IMR-90 (cell line): ENCODE results near the gene JAKMIP2. TPM values are rescaled to one million over a fixed set of nuclear protein-coding genes. Genes with fewer than 3 reads are reported as not detected.

ENCODE experiments used
- ATAC-seq: fragments of 200-7000 bp; cut with Tn5 transposase; 2 replicates; pipeline ENCODE4 v1.9.1; 2020; ENCODE audit warnings: low read depth, mild to moderate bottlenecking, moderate library complexity
- BruUV-seq: library from RNA; stranded (reverse); fragments of 400-500 nt; replicated peaks from 2 replicates; lab custom pipeline; 2021; lab: Mats Ljungman, UMichigan
- CTCF ChIA-PET: fragments of 300-600 bp; formaldehyde crosslinking; extraction: SDS; loops from one replicate; lab custom pipeline; 2021; ENCODE audit warnings: antibody characterized with exemption; lab: Yijun Ruan, JAX
- POLR2A ChIA-PET: fragments of 300-600 bp; sonication (Branson Sonifier 250); formaldehyde crosslinking; loops from one replicate; lab custom pipeline; 2022; ENCODE audit warnings: antibody characterized with exemption; ENCODE audit not compliant: unreplicated experiment; lab: Charles Lee
- DNase-seq: peaks from one replicate; pipeline ENCODE4 v3.0.0; 2013
- H2AFZ ChIP-seq: replicated peaks from 2 replicates; pipeline ENCODE3; 2013; ENCODE audit warnings: low read length, mild to moderate bottlenecking; ENCODE audit not compliant: poor library complexity
- H2AK5ac ChIP-seq: 2 replicates; pipeline ENCODE4 v1.6.1; 2013; ENCODE audit warnings: low read depth, low read length, inconsistent platforms
- H2AK9ac ChIP-seq: replicated peaks from 2 replicates; pipeline ENCODE3; 2013; ENCODE audit warnings: mild to moderate bottlenecking, low read depth, low read length, moderate library complexity; ENCODE audit not compliant: poor library complexity
- H2BK120ac ChIP-seq: 2 replicates; pipeline ENCODE4 v1.6.1; 2013; ENCODE audit warnings: low read depth, low read length, inconsistent platforms
- H2BK15ac ChIP-seq: 3 replicates; pipeline ENCODE4 v1.6.1; 2013; ENCODE audit warnings: low read depth, low read length, inconsistent platforms
- H2BK20ac ChIP-seq: 2 replicates; pipeline ENCODE4 v1.6.1; 2013; ENCODE audit warnings: low read depth, mild to moderate bottlenecking, inconsistent platforms, low read length, moderate library complexity
- H2BK5ac ChIP-seq: 2 replicates; pipeline ENCODE4 v1.6.1; 2013; ENCODE audit warnings: mild to moderate bottlenecking, low read depth, low read length, inconsistent platforms; ENCODE audit not compliant: poor library complexity, severe bottlenecking
- H3K14ac ChIP-seq: replicated peaks from 2 replicates; pipeline ENCODE4 v1.6.1; 2013; ENCODE audit warnings: low read depth, low read length, inconsistent platforms
- H3K18ac ChIP-seq: 2 replicates; pipeline ENCODE4 v1.6.1; 2013; ENCODE audit warnings: low read depth, low read length, control low read depth
- H3K23ac ChIP-seq: 2 replicates; pipeline ENCODE4 v1.6.1; 2013; ENCODE audit warnings: low read depth, low read length, inconsistent platforms
- H3K27ac ChIP-seq: 2 replicates; pipeline ENCODE4 v1.5.1; 2013; ENCODE audit warnings: mild to moderate bottlenecking, control low read depth, low read length; ENCODE audit not compliant: insufficient read depth
- H3K27me3 ChIP-seq: 2 replicates; pipeline ENCODE4 v1.6.1; 2013; ENCODE audit warnings: low read length; ENCODE audit not compliant: control insufficient read depth, insufficient read depth
- H3K36me3 ChIP-seq: 2 replicates; pipeline ENCODE4 v1.6.1; 2013; ENCODE audit warnings: low read length, mixed read lengths; ENCODE audit not compliant: control insufficient read depth, insufficient read depth
- H3K4ac ChIP-seq: 2 replicates; pipeline ENCODE4 v1.6.1; 2013; ENCODE audit warnings: low read depth, low read length, inconsistent platforms
- H3K4me1 ChIP-seq: 2 replicates; pipeline ENCODE4 v1.6.1; 2013; ENCODE audit warnings: low read length, mixed read lengths; ENCODE audit not compliant: control insufficient read depth, insufficient read depth
- H3K4me2 ChIP-seq: 2 replicates; pipeline ENCODE4 v1.6.1; 2013; ENCODE audit warnings: low read depth, mild to moderate bottlenecking, control low read depth, low read length, moderate library complexity
- H3K4me3 ChIP-seq: 2 replicates; pipeline ENCODE4 v1.5.1; 2013; ENCODE audit warnings: low read depth, mild to moderate bottlenecking, control low read depth, low read length, moderate library complexity; ENCODE audit not compliant: insufficient read depth
- H3K56ac ChIP-seq: 2 replicates; pipeline ENCODE4 v1.6.1; 2013; ENCODE audit warnings: low read length, inconsistent platforms; ENCODE audit not compliant: insufficient read depth; ENCODE audit errors: extremely low read depth
- H3K79me1 ChIP-seq, 2 experiments: 2 replicates each; pipeline ENCODE4 v1.6.1; 2013; ENCODE audit warnings: low read length in 2 of 2, inconsistent platforms in 1 of 2, low read depth in 1 of 2
- H3K9ac ChIP-seq: 2 replicates; pipeline ENCODE4 v1.6.1; 2013; ENCODE audit warnings: low read depth, low read length, control low read depth
- H3K9me1 ChIP-seq: 2 replicates; pipeline ENCODE4 v1.6.1; 2013; ENCODE audit warnings: low read length, inconsistent platforms; ENCODE audit not compliant: insufficient read depth
- H3K9me3 ChIP-seq: 2 replicates; pipeline ENCODE4 v1.6.1; 2013; ENCODE audit warnings: low read length; ENCODE audit not compliant: control insufficient read depth, insufficient read depth
- H4K20me1 ChIP-seq: 2 replicates; pipeline ENCODE4 v1.6.1; 2013; ENCODE audit warnings: low read length, inconsistent platforms; ENCODE audit not compliant: insufficient read depth
- H4K5ac ChIP-seq: 2 replicates; pipeline ENCODE4 v1.6.1; 2013; ENCODE audit warnings: mild to moderate bottlenecking, low read depth, low read length, control low read depth
- H4K8ac ChIP-seq, 2 experiments: 2 replicates each; pipeline ENCODE4 v1.6.1; 2013; ENCODE audit warnings: low read depth in 2 of 2, low read length in 2 of 2, control low read depth in 1 of 2, inconsistent platforms in 1 of 2
- H4K91ac ChIP-seq: 2 replicates; pipeline ENCODE4 v1.6.1; 2013; ENCODE audit warnings: low read depth, low read length, inconsistent platforms; ENCODE audit not compliant: insufficient read depth
- BHLHE40 ChIP-seq: fragments of 150-350 bp; IDR thresholded peaks from 2 replicates; pipeline ENCODE4 v1.6.1; 2016; ENCODE audit warnings: mild to moderate bottlenecking, low read depth, low read length
- CEBPB ChIP-seq: IDR thresholded peaks from 2 replicates; pipeline ENCODE4 v1.6.1; 2012; ENCODE audit warnings: low read depth, low read length, improper control_type of control experiment
- CHD1 ChIP-seq: IDR thresholded peaks from 2 replicates; pipeline ENCODE4 v1.6.1; 2012; ENCODE audit warnings: low read depth, low read length, improper control_type of control experiment
- FOS ChIP-seq: fragments of 150-350 bp; IDR thresholded peaks from 2 replicates; pipeline ENCODE4 v1.6.1; 2016; ENCODE audit warnings: low read depth, low read length
- MAFK ChIP-seq: IDR thresholded peaks from 2 replicates; pipeline ENCODE4 v1.6.1; 2012; ENCODE audit warnings: low read depth, low read length, improper control_type of control experiment
- MAZ ChIP-seq: IDR thresholded peaks from 2 replicates; pipeline ENCODE4 v1.6.1; 2012; ENCODE audit warnings: low read depth, mild to moderate bottlenecking, low read length, improper control_type of control experiment, moderate library complexity, borderline replicate concordance
- NFE2L2 ChIP-seq: fragments of 150-350 bp; IDR thresholded peaks from 2 replicates; pipeline ENCODE4 v1.6.1; 2016; ENCODE audit warnings: low read depth, mild to moderate bottlenecking, low read length
- RAD21 ChIP-seq: IDR thresholded peaks from 2 replicates; pipeline ENCODE4 v1.6.1; 2012; ENCODE audit warnings: low read length, improper control_type of control experiment
- RCOR1 ChIP-seq: IDR thresholded peaks from 2 replicates; pipeline ENCODE4 v1.6.1; 2012; ENCODE audit warnings: mild to moderate bottlenecking, low read length, improper control_type of control experiment; ENCODE audit not compliant: insufficient replicate concordance
- RFX5 ChIP-seq: IDR thresholded peaks from 2 replicates; pipeline ENCODE4 v1.8.0; 2012; ENCODE audit warnings: low read depth, mild to moderate bottlenecking, low read length, moderate library complexity
- SMC3 ChIP-seq: fragments of 150-350 bp; IDR thresholded peaks from 2 replicates; pipeline ENCODE4 v1.6.1; 2016; ENCODE audit warnings: low read depth, mild to moderate bottlenecking, antibody characterized with exemption, low read length, moderate library complexity
- WGBS, 2 experiments: methylation state at CpG; one replicate each; pipeline versions ENCODE4 v1.1.5 to v1.1.7; 2013; ENCODE audit warnings: missing lambda C conversion rate in 2 of 2; ENCODE audit not compliant: insufficient read length in 1 of 2; ENCODE audit errors: extremely low coverage in 2 of 2; 5-methylcytosine and 5-hydroxymethylcytosine counted together
- dilution Hi-C: fragments of 300-500 bp; cut with HindIII; formaldehyde crosslinking; loops from one replicate; pipeline ENCODE4 v1.14.3; 2018; ENCODE audit warnings: low sequenced_read_pairs; ENCODE audit not compliant: unreplicated experiment
- in situ Hi-C: fragments of 300-500 bp; cut with MboI; formaldehyde crosslinking; loops from 3 replicates; pipeline ENCODE4 v1.14.3; 2019; ENCODE audit warnings: low sequenced_read_pairs, inconsistent platforms, mixed read lengths
- intact Hi-C: fragments of 100-400 bp; cut with micrococcal nuclease; formaldehyde crosslinking; loops from 2 replicates; pipeline ENCODE4 v1.10.0; 2022
- polyA plus RNA-seq, 3 experiments: library from polyadenylated mRNA; depleted of rRNA; stranded (reverse); fragments of >200 nt; gene quantifications; 2 replicates each; pipeline ENCODE4 v1.2.3, GENCODE V29; 2012; ENCODE audit warnings: low replicate concordance in 1 of 3
- total RNA-seq: library from RNA; depleted of rRNA; stranded (reverse); fragments of >200 nt; gene quantifications from 2 replicates; pipeline ENCODE4 v1.2.3, GENCODE V29; 2012
- TF ChIP-seq, protein P1 (sequence below): fragments of 150-350 bp; IDR thresholded peaks from 2 replicates; pipeline ENCODE4 v1.6.1; 2017; ENCODE audit warnings: mild to moderate bottlenecking, antibody characterized with exemption, low read length, low read depth
- TF ChIP-seq, protein P2 (sequence below): fragments of 150-350 bp; IDR thresholded peaks from 2 replicates; pipeline ENCODE4 v1.6.1; 2016; ENCODE audit warnings: low read depth, mild to moderate bottlenecking, low read length, moderate library complexity, borderline replicate concordance

The JAKMIP2 gene
- total and polyA plus RNA-seq, 2 of the 4 experiments (the other 2 are of a cell fraction), result under 0.01 TPM; not detected in 1

DNA sequence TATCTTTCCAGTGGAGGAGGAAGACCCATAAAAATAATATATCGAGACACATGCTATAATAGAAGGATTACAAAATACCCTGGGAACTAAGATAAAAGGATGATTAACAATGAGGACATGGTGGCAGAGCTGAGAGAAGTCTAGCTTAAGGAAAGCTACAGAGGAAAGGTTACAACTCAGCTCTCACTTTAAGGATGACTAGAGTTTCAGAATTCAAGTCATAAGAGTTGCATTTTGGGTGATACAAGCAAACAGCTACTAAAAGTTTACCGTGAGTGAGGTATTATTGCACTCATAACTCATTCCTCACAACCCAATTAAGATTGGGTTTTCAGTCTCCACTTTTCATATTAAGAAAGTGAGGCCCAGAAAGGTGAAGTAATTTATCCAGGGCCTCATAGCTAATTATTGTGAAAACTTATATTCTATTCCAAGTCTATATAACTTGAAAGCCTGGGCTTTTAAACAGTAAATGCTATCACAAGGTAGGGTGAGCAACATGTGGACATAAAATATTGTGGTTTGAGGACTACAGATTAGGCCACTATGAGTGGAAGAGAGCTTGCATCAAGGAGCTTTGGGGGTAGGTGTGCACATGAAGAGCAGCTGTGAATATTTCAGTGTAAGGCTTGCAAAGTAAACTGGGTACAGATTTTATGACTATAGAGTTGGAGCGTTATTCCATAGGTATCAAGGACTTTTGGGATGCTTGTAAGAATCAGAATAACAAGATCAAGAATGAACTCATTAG, 28.0 kb downstream of the JAKMIP2 start:
- POLR2A ChIA-PET, result no interaction called here
- in situ Hi-C loops, result no loop called here
- H2BK5ac ChIP-seq, result no peak overlapping the region
- dilution Hi-C loops, result no loop called here
- no peaks in the 10 kb centered on the region for H3K27me3 ChIP-seq
- no peak overlapping the region for H2AFZ ChIP-seq
- ATAC-seq (no peak), DNase-seq (no peak)
- CTCF ChIA-PET, result no interaction called here
- H2BK20ac ChIP-seq, result no peak overlapping the region
- H3K36me3 ChIP-seq, result no peaks in the 10 kb centered on the region
- no peak overlapping the region for H3K27ac ChIP-seq
- H4K5ac ChIP-seq, result no peak overlapping the region
- no peak overlapping the region for H2AK9ac ChIP-seq
- H2AK5ac ChIP-seq, result no peak overlapping the region
- H3K4me3 ChIP-seq, result no peak overlapping the region
- H3K9ac ChIP-seq, result no peak overlapping the region
- no peak for TF ChIP-seq RFX5
- TF ChIP-seq, protein P1, sequence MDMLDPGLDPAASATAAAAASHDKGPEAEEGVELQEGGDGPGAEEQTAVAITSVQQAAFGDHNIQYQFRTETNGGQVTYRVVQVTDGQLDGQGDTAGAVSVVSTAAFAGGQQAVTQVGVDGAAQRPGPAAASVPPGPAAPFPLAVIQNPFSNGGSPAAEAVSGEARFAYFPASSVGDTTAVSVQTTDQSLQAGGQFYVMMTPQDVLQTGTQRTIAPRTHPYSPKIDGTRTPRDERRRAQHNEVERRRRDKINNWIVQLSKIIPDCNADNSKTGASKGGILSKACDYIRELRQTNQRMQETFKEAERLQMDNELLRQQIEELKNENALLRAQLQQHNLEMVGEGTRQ, result no peak
- no peak for TF ChIP-seq CHD1
- TF ChIP-seq RAD21, result no peak
- TF ChIP-seq BHLHE40, result no peak
- no peak for TF ChIP-seq MAZ
- TF ChIP-seq RCOR1, result no peak
- no peak for TF ChIP-seq SMC3
- no peak for TF ChIP-seq FOS
- TF ChIP-seq MAFK, result no peak
- TF ChIP-seq, protein P2, sequence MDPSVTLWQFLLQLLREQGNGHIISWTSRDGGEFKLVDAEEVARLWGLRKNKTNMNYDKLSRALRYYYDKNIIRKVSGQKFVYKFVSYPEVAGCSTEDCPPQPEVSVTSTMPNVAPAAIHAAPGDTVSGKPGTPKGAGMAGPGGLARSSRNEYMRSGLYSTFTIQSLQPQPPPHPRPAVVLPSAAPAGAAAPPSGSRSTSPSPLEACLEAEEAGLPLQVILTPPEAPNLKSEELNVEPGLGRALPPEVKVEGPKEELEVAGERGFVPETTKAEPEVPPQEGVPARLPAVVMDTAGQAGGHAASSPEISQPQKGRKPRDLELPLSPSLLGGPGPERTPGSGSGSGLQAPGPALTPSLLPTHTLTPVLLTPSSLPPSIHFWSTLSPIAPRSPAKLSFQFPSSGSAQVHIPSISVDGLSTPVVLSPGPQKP, result no peak
- no peak for TF ChIP-seq CEBPB
- no peak for TF ChIP-seq NFE2L2
- BruUV-seq, result no TSS peak
- no peaks in the 10 kb centered on the region for H4K20me1 ChIP-seq
- no peak overlapping the region for H3K4me2 ChIP-seq
- no peak overlapping the region for H3K18ac ChIP-seq
- no peak overlapping the region for H2BK15ac ChIP-seq
- H3K9me1 ChIP-seq, result no peaks in the 10 kb centered on the region
- H4K91ac ChIP-seq, result no peak overlapping the region
- H2BK120ac ChIP-seq, result no peak overlapping the region
- no peaks in the 10 kb centered on the region for H3K9me3 ChIP-seq
- no peaks in the 10 kb centered on the region for H3K79me1 ChIP-seq
- intact Hi-C loops, result no loop called here
- H3K14ac ChIP-seq, result no peak overlapping the region
- H3K4me1 ChIP-seq, result no peaks in the 10 kb centered on the region
- no peak overlapping the region for H3K4ac ChIP-seq
- H3K56ac ChIP-seq, result no peak overlapping the region
- no CpG with 5 or more reads among the region's 3 CpGs for WGBS, 2 experiments
- no peak overlapping the region for H4K8ac ChIP-seq
- H3K23ac ChIP-seq, result no peak overlapping the region
